GM12873 (cell line): ENCODE results near the gene SPRR4.

Experiments used
- TF ChIP-seq, protein P1 (sequence below): IDR thresholded peaks from 2 replicates; pipeline ENCODE4 v1.5.1; 2012; ENCODE audit warnings: low read depth, mild to moderate bottlenecking, moderate library complexity, low read length, control low read depth; ENCODE audit not compliant: insufficient read depth; ENCODE audit errors: missing control alignments

Gene SPRR4

DNA sequence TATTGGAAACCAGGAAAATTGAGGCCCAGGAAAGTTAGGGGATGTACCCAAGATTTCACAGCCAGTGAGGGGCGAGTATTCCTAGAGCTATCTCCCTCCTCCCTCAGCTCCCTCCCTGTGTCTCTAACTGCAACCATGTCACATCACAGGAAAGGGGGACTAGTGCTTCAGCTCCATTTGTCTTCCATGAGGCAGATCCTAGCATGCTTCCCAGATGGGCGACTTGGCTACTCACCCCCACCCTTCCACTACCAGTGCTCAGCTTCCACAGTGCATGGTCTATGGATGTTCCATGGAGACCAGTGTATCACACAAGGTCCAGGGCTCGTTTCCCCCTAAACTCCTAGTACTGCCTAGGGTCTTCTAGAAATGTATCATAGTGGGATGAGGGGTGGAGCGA is 4.6 kb upstream of the SPRR4 start:
- TF ChIP-seq, protein P1, sequence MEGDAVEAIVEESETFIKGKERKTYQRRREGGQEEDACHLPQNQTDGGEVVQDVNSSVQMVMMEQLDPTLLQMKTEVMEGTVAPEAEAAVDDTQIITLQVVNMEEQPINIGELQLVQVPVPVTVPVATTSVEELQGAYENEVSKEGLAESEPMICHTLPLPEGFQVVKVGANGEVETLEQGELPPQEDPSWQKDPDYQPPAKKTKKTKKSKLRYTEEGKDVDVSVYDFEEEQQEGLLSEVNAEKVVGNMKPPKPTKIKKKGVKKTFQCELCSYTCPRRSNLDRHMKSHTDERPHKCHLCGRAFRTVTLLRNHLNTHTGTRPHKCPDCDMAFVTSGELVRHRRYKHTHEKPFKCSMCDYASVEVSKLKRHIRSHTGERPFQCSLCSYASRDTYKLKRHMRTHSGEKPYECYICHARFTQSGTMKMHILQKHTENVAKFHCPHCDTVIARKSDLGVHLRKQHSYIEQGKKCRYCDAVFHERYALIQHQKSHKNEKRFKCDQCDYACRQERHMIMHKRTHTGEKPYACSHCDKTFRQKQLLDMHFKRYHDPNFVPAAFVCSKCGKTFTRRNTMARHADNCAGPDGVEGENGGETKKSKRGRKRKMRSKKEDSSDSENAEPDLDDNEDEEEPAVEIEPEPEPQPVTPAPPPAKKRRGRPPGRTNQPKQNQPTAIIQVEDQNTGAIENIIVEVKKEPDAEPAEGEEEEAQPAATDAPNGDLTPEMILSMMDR: no peak

DNA sequence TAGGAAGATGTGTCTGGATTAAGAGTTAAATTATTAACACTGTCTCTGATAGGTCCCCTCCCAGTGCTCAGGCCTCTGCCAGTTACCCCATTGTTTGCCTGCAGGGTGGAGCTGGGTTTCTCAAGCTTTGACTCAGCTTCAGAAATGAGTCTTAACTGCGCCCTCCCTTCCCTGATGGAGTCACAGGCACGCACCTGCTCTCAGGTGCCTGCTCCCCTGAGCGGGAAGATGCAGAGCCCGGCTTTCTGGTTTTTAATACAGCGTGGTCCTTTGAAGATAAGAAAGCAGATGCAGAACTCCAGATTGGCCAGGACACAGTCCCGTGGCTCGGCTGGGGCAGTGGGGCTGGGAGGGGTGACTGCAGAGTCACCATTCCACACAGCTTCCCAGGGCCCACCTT is 3.2 kb upstream of the SPRR4 start:
- TF ChIP-seq, protein P1: no peak

DNA sequence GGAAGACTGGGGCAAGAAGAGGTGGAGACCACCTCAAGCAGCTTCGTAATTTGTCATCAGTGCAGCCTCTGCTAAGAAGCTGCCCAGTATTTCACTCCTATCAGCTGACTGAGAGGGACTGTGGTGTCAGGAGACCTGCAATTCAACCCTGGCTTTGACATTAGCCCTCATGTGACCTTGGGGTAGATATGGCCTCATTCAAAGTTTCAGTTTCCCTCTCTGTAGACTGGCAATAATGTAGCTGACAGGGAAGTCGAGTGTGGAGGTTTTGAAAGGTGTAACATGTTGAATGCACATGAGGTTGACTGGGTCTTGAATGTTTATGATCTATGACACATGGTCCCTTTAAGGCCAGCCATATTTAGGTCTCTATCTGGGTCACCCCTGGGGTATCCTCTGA is 2.2 kb upstream of the SPRR4 start:
- TF ChIP-seq, protein P1: no peak

GRCh38 chr1:152969036-152969435 is 1.4 kb upstream of the SPRR4 start:
- TF ChIP-seq, protein P1: no peak

- TF ChIP-seq, protein P1: no peak
These were observed 1.9 kb downstream of the SPRR4 start for GRCh38 chr1:152972196-152972886.

DNA sequence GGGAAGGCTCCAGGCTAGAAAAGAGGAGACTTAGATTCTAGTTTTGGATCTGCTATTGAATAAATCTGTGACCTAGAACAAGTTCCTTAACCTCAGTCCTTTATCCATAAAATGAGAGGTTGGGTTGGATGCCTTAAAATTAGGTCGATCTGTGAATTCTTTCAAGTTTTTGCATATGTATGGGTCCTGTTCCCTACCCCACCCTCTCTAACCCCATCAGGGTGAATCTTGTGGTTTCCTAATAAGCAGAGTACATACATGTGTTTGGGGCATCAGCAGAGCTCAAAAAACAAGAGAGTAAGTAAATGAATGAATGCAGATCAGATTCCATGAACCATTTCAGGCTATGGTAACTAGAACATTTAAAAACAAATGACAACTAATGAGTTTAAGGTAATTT is 6.2 kb downstream of the SPRR4 start:
- TF ChIP-seq, protein P1: no peak

DNA sequence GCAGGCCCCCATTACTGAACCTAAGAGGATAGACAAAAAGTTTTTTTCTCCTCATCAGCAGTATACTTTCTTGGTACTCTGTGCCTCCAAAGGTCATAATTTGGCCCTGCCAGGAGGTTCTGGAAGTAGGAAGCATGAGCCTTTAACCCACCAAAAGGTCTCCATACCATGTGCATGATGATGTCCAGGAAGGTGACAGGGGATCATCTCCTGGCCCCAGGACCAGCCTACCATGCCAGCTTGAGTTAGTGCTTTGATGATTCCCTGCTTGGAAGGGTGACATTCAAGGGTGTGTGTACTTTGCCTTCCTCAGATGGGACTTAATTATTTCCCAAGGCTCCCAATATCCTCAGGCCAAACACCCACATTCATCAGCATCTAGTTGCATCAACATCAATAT is 7.2 kb downstream of the SPRR4 start:
- TF ChIP-seq, protein P1: no peak
